ENCODE results near the gene JPT1.

JPT1 gene

GRCh38 chr17:75109407-75110233 lies 44.7 kb downstream of the JPT1 start, which contains the start of gene ARMC7:
TSS of gene ARMC7 (plus strand) at chr17:75109969. CDS start at chr17:75110289, 320 bp downstream.
- peak within 1 kb of the TSS; percentile 82 for H3K4me3 ChIP-seq (ENCODE audit: control insufficient read depth, low read depth, low read length)
- TF ChIP-seq CTCF (conservative IDR thresholded peaks at IDR 0.05; ENCODE audit: control insufficient read depth, insufficient read depth, low read depth, low read length): no peak
- peak; percentile 71 for DNase-seq (ENCODE audit: low read depth)

GRCh38 chr17:75109046-75109406 lies 45.3 kb downstream of the JPT1 start:
- DNase-seq (ENCODE audit: low read depth): no peak
- peak overlapping the region; percentile 82 for H3K4me3 ChIP-seq (ENCODE audit: control insufficient read depth, low read depth, low read length)
- TF ChIP-seq CTCF (conservative IDR thresholded peaks at IDR 0.05; ENCODE audit: control insufficient read depth, insufficient read depth, low read depth, low read length): no peak

- H3K4me3 ChIP-seq (ENCODE audit: control insufficient read depth, low read depth, low read length): no peak overlapping the region
- DNase-seq (ENCODE audit: low read depth): no peak
- TF ChIP-seq CTCF (conservative IDR thresholded peaks at IDR 0.05; ENCODE audit: control insufficient read depth, insufficient read depth, low read depth, low read length): no peak
These were observed 46.1 kb downstream of the JPT1 start for GRCh38 chr17:75108193-75108592.

- H3K4me3 ChIP-seq (ENCODE audit: control insufficient read depth, low read depth, low read length): no peak overlapping the region
- TF ChIP-seq CTCF (conservative IDR thresholded peaks at IDR 0.05; ENCODE audit: control insufficient read depth, insufficient read depth, low read depth, low read length): peak; percentile 72
- DNase-seq (ENCODE audit: low read depth): peak; percentile 34
These were observed 48.9 kb downstream of the JPT1 start for GRCh38 chr17:75105126-75106080.

- no peak for DNase-seq (ENCODE audit: low read depth)
- TF ChIP-seq CTCF (conservative IDR thresholded peaks at IDR 0.05; ENCODE audit: control insufficient read depth, insufficient read depth, low read depth, low read length): no peak
- no peak overlapping the region for H3K4me3 ChIP-seq (ENCODE audit: control insufficient read depth, low read depth, low read length)
These were observed 50.4 kb downstream of the JPT1 start for GRCh38 chr17:75103601-75104554.

- no peak for DNase-seq (ENCODE audit: low read depth)
- H3K4me3 ChIP-seq (ENCODE audit: control insufficient read depth, low read depth, low read length): no peak overlapping the region
- no peak for TF ChIP-seq CTCF (conservative IDR thresholded peaks at IDR 0.05; ENCODE audit: control insufficient read depth, insufficient read depth, low read depth, low read length)
These were observed 51.9 kb downstream of the JPT1 start for GRCh38 chr17:75102385-75102821.

Data from fibroblast of mammary gland (primary cell).